Measurements from ENCODE around the gene TSSK3.

GRCh38 chr1:32331549-32331948 lies 30.8 kb upstream of the TSSK3 start:
- TF ChIP-seq CTCF (conservative IDR thresholded peaks at IDR 0.05; ENCODE audit: low read depth in 2 of 2), result no peak
- no peak for TF ChIP-seq POLR2AphosphoS5 (IDR thresholded peaks at IDR 0.05; ENCODE audit: low read depth)
- no peak for TF ChIP-seq EZH2 (IDR thresholded peaks at IDR 0.05; ENCODE audit: low read depth, unreplicated experiment)
- TF ChIP-seq NANOG (IDR thresholded peaks at IDR 0.05; ENCODE audit: borderline replicate concordance), result no peak
- TF ChIP-seq REST (IDR thresholded peaks at IDR 0.05; ENCODE audit: unreplicated experiment), result no peak
- TF ChIP-seq ZNF331 (CRISPR knock-in tag; IDR thresholded peaks at IDR 0.05; ENCODE audit: low read depth), result no peak
- TF ChIP-seq JUNB (IDR thresholded peaks at IDR 0.05; ENCODE audit: unreplicated experiment), result no peak
- TF ChIP-seq ETS1 (IDR thresholded peaks at IDR 0.05), result no peak
- TF ChIP-seq EZH2phosphoT487 (IDR thresholded peaks at IDR 0.05; ENCODE audit: unreplicated experiment), result no peak
